ENCODE data around the gene TCF4. TPM values are rescaled to one million over a fixed set of nuclear protein-coding genes. Genes with fewer than 3 reads are reported as not detected.

Gene TCF4
- total RNA-seq, 1 donor, result 84.6 TPM

GRCh38 chr18:55353806-55354205, 234.2 kb downstream of the TCF4 start:
- no peak overlapping the region for H3K4me3 ChIP-seq (ENCODE audit: low read depth, low read length)
- peak; percentile 62 for DNase-seq (ENCODE audit: low read depth)
- TF ChIP-seq, protein P1, sequence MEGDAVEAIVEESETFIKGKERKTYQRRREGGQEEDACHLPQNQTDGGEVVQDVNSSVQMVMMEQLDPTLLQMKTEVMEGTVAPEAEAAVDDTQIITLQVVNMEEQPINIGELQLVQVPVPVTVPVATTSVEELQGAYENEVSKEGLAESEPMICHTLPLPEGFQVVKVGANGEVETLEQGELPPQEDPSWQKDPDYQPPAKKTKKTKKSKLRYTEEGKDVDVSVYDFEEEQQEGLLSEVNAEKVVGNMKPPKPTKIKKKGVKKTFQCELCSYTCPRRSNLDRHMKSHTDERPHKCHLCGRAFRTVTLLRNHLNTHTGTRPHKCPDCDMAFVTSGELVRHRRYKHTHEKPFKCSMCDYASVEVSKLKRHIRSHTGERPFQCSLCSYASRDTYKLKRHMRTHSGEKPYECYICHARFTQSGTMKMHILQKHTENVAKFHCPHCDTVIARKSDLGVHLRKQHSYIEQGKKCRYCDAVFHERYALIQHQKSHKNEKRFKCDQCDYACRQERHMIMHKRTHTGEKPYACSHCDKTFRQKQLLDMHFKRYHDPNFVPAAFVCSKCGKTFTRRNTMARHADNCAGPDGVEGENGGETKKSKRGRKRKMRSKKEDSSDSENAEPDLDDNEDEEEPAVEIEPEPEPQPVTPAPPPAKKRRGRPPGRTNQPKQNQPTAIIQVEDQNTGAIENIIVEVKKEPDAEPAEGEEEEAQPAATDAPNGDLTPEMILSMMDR (IDR thresholded peaks at IDR 0.05; ENCODE audit: insufficient read depth, low read depth, low read length), result no peak

GRCh38 chr18:55353391-55353790, 234.6 kb downstream of the TCF4 start:
- no peak for DNase-seq (ENCODE audit: low read depth)
- H3K4me3 ChIP-seq (ENCODE audit: low read depth, low read length), result no peak overlapping the region
- TF ChIP-seq, protein P1 (IDR thresholded peaks at IDR 0.05; ENCODE audit: insufficient read depth, low read depth, low read length), result no peak

DNA sequence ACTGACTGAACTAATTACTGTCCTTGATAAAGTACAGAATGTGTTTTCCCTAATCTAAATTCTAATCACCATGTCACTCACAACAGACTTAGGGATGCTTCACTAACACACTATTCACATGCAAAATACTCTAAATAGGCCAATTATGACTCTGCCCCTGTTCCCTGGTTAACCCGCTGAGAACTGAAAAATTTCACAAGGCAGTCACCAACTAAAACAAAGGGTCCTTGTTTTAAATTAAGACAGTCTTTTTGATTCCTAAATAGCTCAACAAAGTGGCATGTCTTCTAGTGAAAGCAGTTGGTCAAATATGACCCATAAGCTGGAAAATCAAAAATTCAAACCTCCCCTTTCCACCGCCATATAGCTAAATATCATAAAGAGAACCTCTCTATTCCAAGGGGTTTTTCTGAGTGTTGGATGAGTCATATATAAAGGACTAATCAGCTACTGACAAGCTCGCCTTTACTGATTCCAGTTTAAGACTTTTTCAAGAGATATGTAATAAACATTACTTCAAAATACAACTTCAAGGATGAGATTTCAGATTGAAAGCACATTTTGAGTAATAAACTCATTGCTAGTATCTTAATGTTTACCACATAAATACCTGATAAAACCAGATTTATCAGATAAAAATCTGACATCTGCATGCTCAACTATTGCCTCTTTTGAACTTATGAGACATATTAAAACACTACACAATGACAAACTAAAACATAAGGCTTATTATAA, 235.8 kb downstream of the TCF4 start:
- peak; percentile 19 for DNase-seq (ENCODE audit: low read depth)
- H3K4me3 ChIP-seq (ENCODE audit: low read depth, low read length), result no peak overlapping the region
- TF ChIP-seq, protein P1 (IDR thresholded peaks at IDR 0.05; ENCODE audit: insufficient read depth, low read depth, low read length), result no peak

DNA sequence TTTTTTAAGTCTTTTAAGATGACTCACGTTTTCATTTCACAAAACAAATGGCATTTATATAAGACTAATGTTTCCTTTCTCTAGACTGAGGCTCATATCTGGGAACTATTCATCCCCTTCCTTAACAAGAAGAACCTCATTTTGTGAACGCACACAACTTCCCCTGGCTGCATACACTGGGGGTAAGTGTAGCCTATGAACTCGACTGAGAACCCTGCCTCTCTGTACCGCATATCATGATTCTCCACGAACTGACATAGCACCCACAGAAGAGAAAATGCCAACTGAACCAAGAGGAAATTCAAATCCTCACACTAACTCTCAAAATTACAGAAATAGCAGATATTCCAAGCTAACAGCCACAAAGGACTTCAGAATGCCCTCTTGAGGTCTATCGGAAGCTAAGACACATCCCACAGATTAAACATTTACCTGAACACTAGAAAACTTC, 236.7 kb downstream of the TCF4 start:
- peak; percentile 8 for DNase-seq (ENCODE audit: low read depth)
- TF ChIP-seq, protein P1 (IDR thresholded peaks at IDR 0.05; ENCODE audit: insufficient read depth, low read depth, low read length), result no peak
- no peak overlapping the region for H3K4me3 ChIP-seq (ENCODE audit: low read depth, low read length)

DNA sequence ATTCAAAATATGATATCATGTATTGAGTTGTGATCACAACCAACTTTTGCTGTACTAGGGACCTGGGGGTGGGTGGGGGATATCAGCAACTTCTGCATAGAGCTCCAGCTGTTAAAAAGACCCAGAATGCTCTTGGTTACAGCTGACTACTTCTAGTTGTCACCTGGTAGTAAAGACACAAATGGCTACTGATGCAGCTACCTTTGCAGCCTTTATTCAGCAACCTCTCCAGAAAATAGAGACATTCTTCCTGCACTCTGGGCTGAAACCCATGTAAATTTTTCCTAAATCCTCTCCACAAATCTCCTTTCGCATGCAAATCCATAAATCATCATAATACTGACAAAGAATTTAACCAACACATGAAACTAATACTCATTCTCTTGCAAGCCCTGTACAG, 238.3 kb downstream of the TCF4 start:
- no peak for DNase-seq (ENCODE audit: low read depth)
- H3K4me3 ChIP-seq (ENCODE audit: low read depth, low read length), result no peak overlapping the region
- TF ChIP-seq, protein P1 (IDR thresholded peaks at IDR 0.05; ENCODE audit: insufficient read depth, low read depth, low read length), result no peak

DNA sequence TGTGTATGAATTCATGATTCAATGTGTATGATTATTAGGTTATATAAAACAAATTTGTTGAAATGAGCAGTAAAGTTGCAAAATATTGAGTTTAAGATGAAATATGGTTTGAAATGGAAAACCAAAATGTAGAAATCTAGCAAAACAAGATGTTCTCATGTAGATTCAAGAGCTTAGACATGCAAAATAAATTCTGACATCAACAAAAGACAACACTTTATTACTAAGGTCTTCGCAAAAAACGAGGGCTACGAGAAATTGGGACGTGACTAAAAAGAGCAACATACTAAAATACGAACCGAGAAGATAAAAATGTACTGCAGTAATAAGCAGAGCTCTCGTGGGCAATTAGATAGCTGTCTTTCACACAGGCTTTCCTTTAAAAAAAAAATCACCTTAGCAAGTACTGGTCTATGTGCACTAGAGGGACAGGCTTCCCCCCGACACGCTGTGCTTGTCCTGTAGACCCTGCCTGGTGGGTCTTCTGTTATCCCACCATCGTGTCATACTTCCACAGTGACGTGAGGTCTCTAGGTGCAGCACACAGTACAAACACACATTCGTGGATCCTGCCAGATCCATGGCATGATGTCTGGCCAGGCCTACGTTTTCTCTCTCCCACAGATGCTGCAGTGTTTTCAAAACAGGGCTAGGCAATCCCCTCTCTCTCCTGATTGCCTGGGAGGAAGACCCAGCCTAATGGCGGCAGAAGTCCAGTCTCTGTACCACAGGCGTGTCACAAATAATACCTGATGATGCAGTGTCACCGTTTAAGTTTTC, 240.8 kb downstream of the TCF4 start:
- DNase-seq (ENCODE audit: low read depth), result no peak

More for the DNA sequence above, 240.8 kb downstream of the TCF4 start:
- no peak overlapping the region for H3K4me3 ChIP-seq (ENCODE audit: low read depth, low read length)
- TF ChIP-seq, protein P1 (IDR thresholded peaks at IDR 0.05; ENCODE audit: insufficient read depth, low read depth, low read length), result no peak
